H1 (cell line): ENCODE measurements around the gene CMIP. TPM values are rescaled to one million over a fixed set of nuclear protein-coding genes. Genes with fewer than 3 reads are reported as not detected.

Experiments
- CBX5 ChIP-seq: fragments of 300-800, 300-1000 bp; sonication (generic); IDR thresholded peaks from 2 replicates; pipeline ENCODE4 v1.7.1; 2016; ENCODE audit warnings: antibody characterized with exemption, low read length, low read depth
- CHD7 ChIP-seq: fragments of 300-600 bp; sonication (generic); IDR thresholded peaks from 2 replicates; pipeline ENCODE4 v1.7.1; 2012; ENCODE audit warnings: low read length, moderate library complexity, mild to moderate bottlenecking, inconsistent platforms; ENCODE audit not compliant: insufficient replicate concordance
- CTBP2 ChIP-seq: IDR thresholded peaks from 2 replicates; pipeline ENCODE4 v1.7.0; 2011; ENCODE audit warnings: borderline replicate concordance, mild to moderate bottlenecking, moderate library complexity, mixed read lengths, low read length; ENCODE audit not compliant: insufficient read depth, insufficient read length
- HDAC2 ChIP-seq, 2 experiments: fragments of 300-600 bp in 1 of 2; sonication (generic) in 1 of 2; IDR thresholded peaks; 2 replicates each; pipeline ENCODE4 v1.6.1; 2011 to 2012; ENCODE audit warnings: low read depth in 2 of 2, low read length in 2 of 2, mild to moderate bottlenecking in 2 of 2, moderate library complexity in 2 of 2, borderline replicate concordance in 1 of 2, inconsistent platforms in 1 of 2
- HDAC6 ChIP-seq: IDR thresholded peaks from one replicate; pipeline ENCODE4 v1.7.1; 2012; ENCODE audit warnings: low read depth, mild to moderate bottlenecking, inconsistent platforms, low read length, moderate library complexity
- RNF2 ChIP-seq: fragments of 200-900, 300-1000 bp; sonication (generic); IDR thresholded peaks from 2 replicates; pipeline ENCODE4 v1.7.1; 2016; ENCODE audit warnings: borderline replicate concordance, low read depth, mild to moderate bottlenecking, antibody characterized with exemption, low read length; ENCODE audit not compliant: poor library complexity, severe bottlenecking; ENCODE audit errors: missing control alignments
- SP4 ChIP-seq: IDR thresholded peaks from 2 replicates; pipeline ENCODE4 v1.6.1; 2012; ENCODE audit warnings: low read length, inconsistent platforms
- SRF ChIP-seq: IDR thresholded peaks from 2 replicates; pipeline ENCODE4 v1.6.1; 2011; ENCODE audit warnings: mild to moderate bottlenecking, low read depth, low read length, moderate library complexity
- TAF7 ChIP-seq: optimal IDR thresholded peaks from 2 replicates; pipeline ENCODE3; 2011; ENCODE audit warnings: low read depth, mild to moderate bottlenecking, inconsistent platforms, low read length, moderate library complexity, borderline replicate concordance
- TBP ChIP-seq: IDR thresholded peaks from 2 replicates; pipeline ENCODE4 v1.6.1; 2011; ENCODE audit warnings: low read depth, low read length, improper control_type of control experiment
- polyA plus RNA-seq, 7 experiments: library from polyadenylated mRNA; depleted of rRNA in 3 of 7; stranded (reverse) in 5 of 7; unstranded in 2 of 7; fragments of >200 nt in 5 of 7; fragments of 200-250 nt in 2 of 7; gene quantifications; 1 replicate in 5 of 7; 2 replicates in 1 of 7; 4 replicates in 1 of 7; pipeline versions ENCODE4 v1.2.1 to v1.2.3, GENCODE V29; 2011 to 2013; ENCODE audit warnings: missing spikeins in 2 of 7, mixed read lengths in 2 of 7
- total RNA-seq: library from RNA; stranded (reverse); fragmentation: NEBNext Ultra II Directional; extraction: Animal tissue kit (Norgen Biotek cat#: 25700); gene quantifications from 2 replicates; pipeline ENCODE4 v1.2.1, GENCODE V29; 2021

The CMIP gene
- total and polyA plus RNA-seq, 2 of the 8 experiments (the other 6 are each of a cell fraction or from before 2014, with no cell fraction given) = 7.9 to 53.2 TPM

GRCh38 chr16:81454044-81454443 lies 9.4 kb downstream of the CMIP start (continued):
- TF ChIP-seq CHD7 (no peak), CBX5 (no peak), TBP (no peak), RNF2 (no peak), SRF (no peak), TAF7 (no peak), HDAC2 (IDR thresholded peaks at IDR 0.05; ENCODE audit: borderline replicate concordance in 1 of 2, low read depth in 2 of 2, low read length in 2 of 2) (no peak), CTBP2 (no peak), SP4 (no peak), HDAC6 (no peak)
